GM10248 (cell line): ENCODE measurements around the gene SH3BP4.
A peak's percentile ranks its signal among the peaks of the same experiment; 100 is the strongest.

Experiments used
- CTCF ChIA-PET: fragments of 300-600 bp; sonication (Branson Sonifier 250); formaldehyde crosslinking; extraction: SDS; loops from one replicate; lab custom pipeline; 2021; ENCODE audit warnings: antibody characterized with exemption; lab: Yijun Ruan, JAX
- POLR2A ChIA-PET: fragments of 350-650 bp; sonication (Branson Sonifier 250); formaldehyde crosslinking; extraction: SDS; loops from one replicate; lab custom pipeline; 2020; ENCODE audit warnings: antibody characterized with exemption; lab: Yijun Ruan, JAX
- DNase-seq: peaks from one replicate; pipeline ENCODE4 v3.0.0; 2012; ENCODE audit errors: extremely low spot score
- CTCF ChIP-seq: IDR thresholded peaks from 2 replicates; pipeline ENCODE4 v1.5.1; 2012; ENCODE audit warnings: mild to moderate bottlenecking, low read depth; ENCODE audit errors: extremely low read depth, missing control alignments, control extremely low read depth

SH3BP4 gene

GRCh38 chr2:235043762-235044500, 92.1 kb downstream of the SH3BP4 start:
- ChIA-PET POLR2A (no interaction called here), CTCF (no interaction called here)
- DNase-seq: no peak
- no peak for TF ChIP-seq CTCF

- DNase-seq: no peak
- TF ChIP-seq CTCF: no peak
- ChIA-PET POLR2A (no interaction called here), CTCF (no interaction called here)
Measured at GRCh38 chr2:235044501-235045271, 92.9 kb downstream of the SH3BP4 start.

GRCh38 chr2:235045336-235045972, 93.6 kb downstream of the SH3BP4 start:
- DNase-seq: peak; percentile 37
- CTCF ChIA-PET: no interaction called here
- POLR2A ChIA-PET: no interaction called here
- TF ChIP-seq CTCF: no peak

GRCh38 chr2:235045973-235046343, 94.1 kb downstream of the SH3BP4 start:
- no peak for DNase-seq
- ChIA-PET CTCF (no interaction called here), POLR2A (no interaction called here)
- TF ChIP-seq CTCF: no peak

- ChIA-PET CTCF (no interaction called here), POLR2A (no interaction called here)
- no peak for DNase-seq
- TF ChIP-seq CTCF: no peak
Measured at GRCh38 chr2:235046589-235046988, 94.8 kb downstream of the SH3BP4 start.
